Natural killer cell (primary cell): Measurements from ENCODE around the gene WDR76. TPM values are rescaled to one million over a fixed set of nuclear protein-coding genes. Genes with fewer than 3 reads are reported as not detected.
A peak's percentile ranks its signal among the peaks of the same experiment; 100 is the strongest.
"Not testable (repeated sequence)": the region's sequence is repeated elsewhere in the genome, so short reads cannot be mapped to it uniquely, and the experiment has no call there.

ENCODE experiments used
- ATAC-seq, 3 donors: fragments of 150-1000 bp in 2 of 3; fragments of 200-7000 bp in 1 of 3; cut with Tn5 transposase; 1 replicate in 1 of 3; 2 replicates in 2 of 3; pipeline ENCODE4 v1.10.0; 2021; ENCODE audit warnings: mild to moderate bottlenecking in 2 of 3, moderate library complexity in 2 of 3
- DNase-seq, 2 donors: peaks; one replicate each; pipeline versions ENCODE4 v3.0.0 to v3.0.0-alpha.2; 2013 to 2021; ENCODE audit warnings: mixed read lengths in 1 of 2
- H3K27ac ChIP-seq: one replicate; pipeline ENCODE4 v1.5.1; 2013; ENCODE audit warnings: mild to moderate bottlenecking, low read length
- H3K27me3 ChIP-seq: one replicate; pipeline ENCODE4 v1.6.1; 2013; ENCODE audit warnings: low read length; ENCODE audit not compliant: control insufficient read depth, insufficient read depth
- H3K36me3 ChIP-seq: one replicate; pipeline ENCODE4 v1.6.1; 2013; ENCODE audit warnings: low read length; ENCODE audit not compliant: control insufficient read depth, insufficient read depth
- H3K4me1 ChIP-seq: one replicate; pipeline ENCODE4 v1.6.1; 2013; ENCODE audit warnings: low read length; ENCODE audit not compliant: control insufficient read depth, insufficient read depth
- H3K4me3 ChIP-seq: one replicate; pipeline ENCODE4 v1.5.1; 2013; ENCODE audit warnings: low read length
- H3K9me3 ChIP-seq: one replicate; pipeline ENCODE4 v1.6.1; 2013; ENCODE audit warnings: low read length; ENCODE audit not compliant: control insufficient read depth, insufficient read depth
- H3K27ac Mint-ChIP-seq, 2 donors: one replicate each; pipeline ENCODE4 v1.8.0; 2022; ENCODE audit warnings: mild to moderate bottlenecking in 2 of 2, mixed read lengths in 2 of 2, moderate library complexity in 1 of 2
- H3K27me3 Mint-ChIP-seq, 2 donors: one replicate each; pipeline ENCODE4 v1.8.0; 2022; ENCODE audit warnings: low read depth in 2 of 2, mixed read lengths in 2 of 2
- H3K36me3 Mint-ChIP-seq: one replicate; pipeline ENCODE4 v1.8.0; 2022; ENCODE audit warnings: mixed read lengths
- H3K4me1 Mint-ChIP-seq, 2 donors: one replicate each; pipeline ENCODE4 v1.8.0; 2022; ENCODE audit warnings: mixed read lengths in 2 of 2
- H3K4me3 Mint-ChIP-seq: one replicate; pipeline ENCODE4 v1.8.0; 2022; ENCODE audit warnings: mild to moderate bottlenecking, moderate library complexity, mixed read lengths
- H3K9me3 Mint-ChIP-seq, 2 donors: one replicate each; pipeline ENCODE4 v1.8.0; 2022; ENCODE audit warnings: mixed read lengths in 2 of 2
- CTCF ChIP-seq: fragments of 200-600 bp; IDR thresholded peaks from one replicate; pipeline ENCODE4 v1.8.0; 2022; ENCODE audit warnings: antibody characterized with exemption
- WGBS: methylation state at CpG from one replicate; pipeline ENCODE4 v1.1.7; 2013; ENCODE audit warnings: missing lambda C conversion rate; ENCODE audit not compliant: insufficient coverage; 5-methylcytosine and 5-hydroxymethylcytosine counted together
- intact Hi-C: fragments of 100-400 bp; cut with micrococcal nuclease; formaldehyde crosslinking; loops from one replicate; pipeline ENCODE4 v1.14.2; 2022
- total RNA-seq, 4 donors: library from RNA; stranded (reverse); fragments of 120-200 nt in 1 of 4; gene quantifications; one replicate each; pipeline versions ENCODE4 v1.2.3 to v1.2.4, GENCODE V29; 2013 to 2022

Gene WDR76
- total RNA-seq, 3 donors from 2014 or later (not counting 1 experiment from before 2014, with no cell fraction given): 12.4 to 12.9 (median 12.8) TPM

- DNase-seq (peak in 1 of 2 donors; percentile 52), ATAC-seq (no peak)
- no peaks in the 10 kb centered on the region for H3K36me3 ChIP-seq
- H3K4me3 Mint-ChIP-seq: peak overlapping the region; percentile 90
- WGBS: 23% methylated on average over 2 of the region's 6 CpGs
- H3K36me3 Mint-ChIP-seq: no peaks in the 10 kb centered on the region
- no peaks in the 10 kb centered on the region for H3K9me3 ChIP-seq
- peak overlapping the region; percentile 85 for H3K27ac ChIP-seq
- H3K4me1 ChIP-seq: peaks cover 37% of the 10 kb centered on the region
- H3K4me1 Mint-ChIP-seq: peaks cover 30 to 44% of the 10 kb centered on the region in 2 donors
- no peaks in the 10 kb centered on the region for H3K27me3 ChIP-seq
- no peaks in the 10 kb centered on the region for H3K27me3 Mint-ChIP-seq
- peak overlapping the region; percentile 86 to 99 for H3K27ac Mint-ChIP-seq
- no peak for TF ChIP-seq CTCF
- no peaks in the 10 kb centered on the region for H3K9me3 Mint-ChIP-seq
- intact Hi-C loops: no loop called here
- H3K4me3 ChIP-seq: no peak overlapping the region
These were observed 1.4 kb downstream of the WDR76 start for GRCh38 chr15:43828061-43828657.

GRCh38 chr15:43829951-43830540 lies 3.2 kb downstream of the WDR76 start:
- H3K9me3 Mint-ChIP-seq, DNase-seq, H3K4me3 ChIP-seq, intact Hi-C loops, H3K4me3 Mint-ChIP-seq, ATAC-seq, H3K27me3 Mint-ChIP-seq, H3K9me3 ChIP-seq, H3K27me3 ChIP-seq, H3K36me3 ChIP-seq, H3K27ac ChIP-seq, H3K36me3 Mint-ChIP-seq: not testable (repeated sequence)
- 96% methylated on average over 8 of the region's 9 CpGs for WGBS
- peaks cover 26% of the 10 kb centered on the region for H3K4me1 ChIP-seq
- H3K4me1 Mint-ChIP-seq: peaks cover 21 to 35% of the 10 kb centered on the region in 2 donors
- H3K27ac Mint-ChIP-seq: peak overlapping the region in 1 of 2 donors; percentile 11

- H3K27me3 Mint-ChIP-seq, H3K4me3 Mint-ChIP-seq, H3K36me3 ChIP-seq, H3K9me3 ChIP-seq, H3K36me3 Mint-ChIP-seq, H3K9me3 Mint-ChIP-seq, H3K27me3 ChIP-seq, H3K27ac Mint-ChIP-seq, H3K4me3 ChIP-seq, DNase-seq, H3K27ac ChIP-seq, ATAC-seq, intact Hi-C loops: not testable (repeated sequence)
- peaks cover 20 to 35% of the 10 kb centered on the region in 2 donors for H3K4me1 Mint-ChIP-seq
- 84% methylated on average over 9 of the region's 9 CpGs for WGBS
- H3K4me1 ChIP-seq: peaks cover 21% of the 10 kb centered on the region
These were observed 4.0 kb downstream of the WDR76 start for GRCh38 chr15:43830691-43831275.

GRCh38 chr15:43831519-43832052 lies 4.8 kb downstream of the WDR76 start:
- intact Hi-C loops, H3K9me3 Mint-ChIP-seq, H3K4me3 ChIP-seq, H3K36me3 ChIP-seq, H3K27me3 ChIP-seq, H3K27ac ChIP-seq, DNase-seq, H3K27me3 Mint-ChIP-seq, ATAC-seq, H3K36me3 Mint-ChIP-seq, H3K4me3 Mint-ChIP-seq, H3K9me3 ChIP-seq: not testable (repeated sequence)
- peak overlapping the region; percentile 8 to 36 for H3K27ac Mint-ChIP-seq
- H3K4me1 Mint-ChIP-seq: peaks cover 20 to 29% of the 10 kb centered on the region in 2 donors
- H3K4me1 ChIP-seq: peaks cover 13% of the 10 kb centered on the region
- 96% methylated on average over 14 of the region's 14 CpGs for WGBS

- H3K27me3 Mint-ChIP-seq, H3K27ac ChIP-seq, H3K27me3 ChIP-seq, H3K4me3 Mint-ChIP-seq, H3K4me3 ChIP-seq, DNase-seq, H3K36me3 ChIP-seq, intact Hi-C loops, H3K4me1 ChIP-seq, H3K9me3 Mint-ChIP-seq, H3K9me3 ChIP-seq, H3K36me3 Mint-ChIP-seq, ATAC-seq: not testable (repeated sequence)
- peak overlapping the region in 1 of 2 donors; percentile 8 for H3K27ac Mint-ChIP-seq
- H3K4me1 Mint-ChIP-seq: peaks cover 12 to 20% of the 10 kb centered on the region in 2 donors
- 92% methylated on average over 6 of the region's 6 CpGs for WGBS
These were observed 5.7 kb downstream of the WDR76 start for GRCh38 chr15:43832485-43832884.
